ENCODE results near the gene CREB3L1.

DNA sequence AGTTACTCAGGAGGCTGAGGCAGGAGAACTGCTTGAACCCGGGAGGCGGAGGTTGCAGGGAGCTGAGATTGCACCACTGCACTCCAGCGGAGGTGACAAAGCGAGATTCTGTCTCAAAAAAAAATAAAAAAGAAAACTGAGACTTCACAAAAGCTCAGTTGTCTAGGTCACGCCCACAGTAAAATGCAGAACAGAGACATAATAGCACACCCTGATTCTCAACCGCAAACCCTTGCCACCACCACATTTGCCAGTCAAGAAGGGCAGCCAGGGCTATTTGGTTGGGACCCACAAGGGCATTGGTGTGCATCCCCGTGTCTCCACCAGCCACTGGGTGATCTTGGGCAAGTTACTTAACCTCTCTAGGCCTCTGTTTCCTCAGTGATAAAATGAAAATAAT is 25.4 kb downstream of the CREB3L1 start:
- TF ChIP-seq, protein P1, sequence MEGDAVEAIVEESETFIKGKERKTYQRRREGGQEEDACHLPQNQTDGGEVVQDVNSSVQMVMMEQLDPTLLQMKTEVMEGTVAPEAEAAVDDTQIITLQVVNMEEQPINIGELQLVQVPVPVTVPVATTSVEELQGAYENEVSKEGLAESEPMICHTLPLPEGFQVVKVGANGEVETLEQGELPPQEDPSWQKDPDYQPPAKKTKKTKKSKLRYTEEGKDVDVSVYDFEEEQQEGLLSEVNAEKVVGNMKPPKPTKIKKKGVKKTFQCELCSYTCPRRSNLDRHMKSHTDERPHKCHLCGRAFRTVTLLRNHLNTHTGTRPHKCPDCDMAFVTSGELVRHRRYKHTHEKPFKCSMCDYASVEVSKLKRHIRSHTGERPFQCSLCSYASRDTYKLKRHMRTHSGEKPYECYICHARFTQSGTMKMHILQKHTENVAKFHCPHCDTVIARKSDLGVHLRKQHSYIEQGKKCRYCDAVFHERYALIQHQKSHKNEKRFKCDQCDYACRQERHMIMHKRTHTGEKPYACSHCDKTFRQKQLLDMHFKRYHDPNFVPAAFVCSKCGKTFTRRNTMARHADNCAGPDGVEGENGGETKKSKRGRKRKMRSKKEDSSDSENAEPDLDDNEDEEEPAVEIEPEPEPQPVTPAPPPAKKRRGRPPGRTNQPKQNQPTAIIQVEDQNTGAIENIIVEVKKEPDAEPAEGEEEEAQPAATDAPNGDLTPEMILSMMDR (IDR thresholded peaks at IDR 0.05): no peak
- no peak for TF ChIP-seq POLR2A (IDR thresholded peaks at IDR 0.05)

All from right lobe of liver (tissue), 4 donors.